IMR-90 (cell line): Measurements from ENCODE around the gene FAM193A. TPM values are rescaled to one million over a fixed set of nuclear protein-coding genes. Genes with fewer than 3 reads are reported as not detected.

Experiments used
- ATAC-seq: fragments of 200-7000 bp; cut with Tn5 transposase; 2 replicates; pipeline ENCODE4 v1.9.1; 2020; ENCODE audit warnings: low read depth, mild to moderate bottlenecking, moderate library complexity
- BruUV-seq: library from RNA; stranded (reverse); fragments of 400-500 nt; replicated peaks from 2 replicates; lab custom pipeline; 2021; lab: Mats Ljungman, UMichigan
- CTCF ChIA-PET: fragments of 300-600 bp; formaldehyde crosslinking; extraction: SDS; loops from one replicate; lab custom pipeline; 2021; ENCODE audit warnings: antibody characterized with exemption; lab: Yijun Ruan, JAX
- POLR2A ChIA-PET: fragments of 300-600 bp; sonication (Branson Sonifier 250); formaldehyde crosslinking; loops from one replicate; lab custom pipeline; 2022; ENCODE audit warnings: antibody characterized with exemption; ENCODE audit not compliant: unreplicated experiment; lab: Charles Lee
- DNase-seq: peaks from one replicate; pipeline ENCODE4 v3.0.0; 2013
- H2AFZ ChIP-seq: replicated peaks from 2 replicates; pipeline ENCODE3; 2013; ENCODE audit warnings: low read length, mild to moderate bottlenecking; ENCODE audit not compliant: poor library complexity
- H2AK5ac ChIP-seq: 2 replicates; pipeline ENCODE4 v1.6.1; 2013; ENCODE audit warnings: low read depth, low read length, inconsistent platforms
- H2AK9ac ChIP-seq: replicated peaks from 2 replicates; pipeline ENCODE3; 2013; ENCODE audit warnings: mild to moderate bottlenecking, low read depth, low read length, moderate library complexity; ENCODE audit not compliant: poor library complexity
- H2BK120ac ChIP-seq: 2 replicates; pipeline ENCODE4 v1.6.1; 2013; ENCODE audit warnings: low read depth, low read length, inconsistent platforms
- H2BK15ac ChIP-seq: 3 replicates; pipeline ENCODE4 v1.6.1; 2013; ENCODE audit warnings: low read depth, low read length, inconsistent platforms
- H2BK20ac ChIP-seq: 2 replicates; pipeline ENCODE4 v1.6.1; 2013; ENCODE audit warnings: low read depth, mild to moderate bottlenecking, inconsistent platforms, low read length, moderate library complexity
- H2BK5ac ChIP-seq: 2 replicates; pipeline ENCODE4 v1.6.1; 2013; ENCODE audit warnings: mild to moderate bottlenecking, low read depth, low read length, inconsistent platforms; ENCODE audit not compliant: poor library complexity, severe bottlenecking
- H3K14ac ChIP-seq: replicated peaks from 2 replicates; pipeline ENCODE4 v1.6.1; 2013; ENCODE audit warnings: low read depth, low read length, inconsistent platforms
- H3K18ac ChIP-seq: 2 replicates; pipeline ENCODE4 v1.6.1; 2013; ENCODE audit warnings: low read depth, low read length, control low read depth
- H3K23ac ChIP-seq: 2 replicates; pipeline ENCODE4 v1.6.1; 2013; ENCODE audit warnings: low read depth, low read length, inconsistent platforms
- H3K27ac ChIP-seq: 2 replicates; pipeline ENCODE4 v1.5.1; 2013; ENCODE audit warnings: mild to moderate bottlenecking, control low read depth, low read length; ENCODE audit not compliant: insufficient read depth
- H3K27me3 ChIP-seq: 2 replicates; pipeline ENCODE4 v1.6.1; 2013; ENCODE audit warnings: low read length; ENCODE audit not compliant: control insufficient read depth, insufficient read depth
- H3K36me3 ChIP-seq: 2 replicates; pipeline ENCODE4 v1.6.1; 2013; ENCODE audit warnings: low read length, mixed read lengths; ENCODE audit not compliant: control insufficient read depth, insufficient read depth
- H3K4ac ChIP-seq: 2 replicates; pipeline ENCODE4 v1.6.1; 2013; ENCODE audit warnings: low read depth, low read length, inconsistent platforms
- H3K4me1 ChIP-seq: 2 replicates; pipeline ENCODE4 v1.6.1; 2013; ENCODE audit warnings: low read length, mixed read lengths; ENCODE audit not compliant: control insufficient read depth, insufficient read depth
- H3K4me2 ChIP-seq: 2 replicates; pipeline ENCODE4 v1.6.1; 2013; ENCODE audit warnings: low read depth, mild to moderate bottlenecking, control low read depth, low read length, moderate library complexity
- H3K4me3 ChIP-seq: 2 replicates; pipeline ENCODE4 v1.5.1; 2013; ENCODE audit warnings: low read depth, mild to moderate bottlenecking, control low read depth, low read length, moderate library complexity; ENCODE audit not compliant: insufficient read depth
- H3K56ac ChIP-seq: 2 replicates; pipeline ENCODE4 v1.6.1; 2013; ENCODE audit warnings: low read length, inconsistent platforms; ENCODE audit not compliant: insufficient read depth; ENCODE audit errors: extremely low read depth
- H3K79me1 ChIP-seq, 2 experiments: 2 replicates each; pipeline ENCODE4 v1.6.1; 2013; ENCODE audit warnings: low read length in 2 of 2, inconsistent platforms in 1 of 2, low read depth in 1 of 2
- H3K9ac ChIP-seq: 2 replicates; pipeline ENCODE4 v1.6.1; 2013; ENCODE audit warnings: low read depth, low read length, control low read depth
- H3K9me1 ChIP-seq: 2 replicates; pipeline ENCODE4 v1.6.1; 2013; ENCODE audit warnings: low read length, inconsistent platforms; ENCODE audit not compliant: insufficient read depth
- H3K9me3 ChIP-seq: 2 replicates; pipeline ENCODE4 v1.6.1; 2013; ENCODE audit warnings: low read length; ENCODE audit not compliant: control insufficient read depth, insufficient read depth
- H4K20me1 ChIP-seq: 2 replicates; pipeline ENCODE4 v1.6.1; 2013; ENCODE audit warnings: low read length, inconsistent platforms; ENCODE audit not compliant: insufficient read depth
- H4K5ac ChIP-seq: 2 replicates; pipeline ENCODE4 v1.6.1; 2013; ENCODE audit warnings: mild to moderate bottlenecking, low read depth, low read length, control low read depth
- H4K8ac ChIP-seq, 2 experiments: 2 replicates each; pipeline ENCODE4 v1.6.1; 2013; ENCODE audit warnings: low read depth in 2 of 2, low read length in 2 of 2, control low read depth in 1 of 2, inconsistent platforms in 1 of 2
- H4K91ac ChIP-seq: 2 replicates; pipeline ENCODE4 v1.6.1; 2013; ENCODE audit warnings: low read depth, low read length, inconsistent platforms; ENCODE audit not compliant: insufficient read depth
- BHLHE40 ChIP-seq: fragments of 150-350 bp; IDR thresholded peaks from 2 replicates; pipeline ENCODE4 v1.6.1; 2016; ENCODE audit warnings: mild to moderate bottlenecking, low read depth, low read length
- CEBPB ChIP-seq: IDR thresholded peaks from 2 replicates; pipeline ENCODE4 v1.6.1; 2012; ENCODE audit warnings: low read depth, low read length, improper control_type of control experiment
- CHD1 ChIP-seq: IDR thresholded peaks from 2 replicates; pipeline ENCODE4 v1.6.1; 2012; ENCODE audit warnings: low read depth, low read length, improper control_type of control experiment
- CTCF ChIP-seq: conservative IDR thresholded peaks from 2 replicates; pipeline ENCODE4 v1.5.1; 2012; ENCODE audit warnings: mild to moderate bottlenecking, low read depth, low read length, improper control_type of control experiment
- ELK1 ChIP-seq: fragments of 150-350 bp; IDR thresholded peaks from 2 replicates; pipeline ENCODE4 v1.6.1; 2016; ENCODE audit warnings: low read depth, mild to moderate bottlenecking, low read length, moderate library complexity, borderline replicate concordance
- FOS ChIP-seq: fragments of 150-350 bp; IDR thresholded peaks from 2 replicates; pipeline ENCODE4 v1.6.1; 2016; ENCODE audit warnings: low read depth, low read length
- MAFK ChIP-seq: IDR thresholded peaks from 2 replicates; pipeline ENCODE4 v1.6.1; 2012; ENCODE audit warnings: low read depth, low read length, improper control_type of control experiment
- MAZ ChIP-seq: IDR thresholded peaks from 2 replicates; pipeline ENCODE4 v1.6.1; 2012; ENCODE audit warnings: low read depth, mild to moderate bottlenecking, low read length, improper control_type of control experiment, moderate library complexity, borderline replicate concordance
- MXI1 ChIP-seq: IDR thresholded peaks from 2 replicates; pipeline ENCODE4 v1.6.1; 2012; ENCODE audit warnings: low read depth, mild to moderate bottlenecking, low read length, moderate library complexity, borderline replicate concordance
- NFE2L2 ChIP-seq: fragments of 150-350 bp; IDR thresholded peaks from 2 replicates; pipeline ENCODE4 v1.6.1; 2016; ENCODE audit warnings: low read depth, mild to moderate bottlenecking, low read length
- POLR2A ChIP-seq: IDR thresholded peaks from 2 replicates; pipeline ENCODE4 v1.6.1; 2012; ENCODE audit warnings: mild to moderate bottlenecking, low read depth, low read length
- RCOR1 ChIP-seq: IDR thresholded peaks from 2 replicates; pipeline ENCODE4 v1.6.1; 2012; ENCODE audit warnings: mild to moderate bottlenecking, low read length, improper control_type of control experiment; ENCODE audit not compliant: insufficient replicate concordance
- RFX5 ChIP-seq: IDR thresholded peaks from 2 replicates; pipeline ENCODE4 v1.8.0; 2012; ENCODE audit warnings: low read depth, mild to moderate bottlenecking, low read length, moderate library complexity
- SMC3 ChIP-seq: fragments of 150-350 bp; IDR thresholded peaks from 2 replicates; pipeline ENCODE4 v1.6.1; 2016; ENCODE audit warnings: low read depth, mild to moderate bottlenecking, antibody characterized with exemption, low read length, moderate library complexity
- USF2 ChIP-seq: fragments of 150-350 bp; IDR thresholded peaks from 2 replicates; pipeline ENCODE4 v1.6.1; 2017; ENCODE audit warnings: mild to moderate bottlenecking, antibody characterized with exemption, low read length, low read depth
- WGBS, 2 experiments: methylation state at CpG; one replicate each; pipeline versions ENCODE4 v1.1.5 to v1.1.7; 2013; ENCODE audit warnings: missing lambda C conversion rate in 2 of 2; ENCODE audit not compliant: insufficient read length in 1 of 2; ENCODE audit errors: extremely low coverage in 2 of 2; 5-methylcytosine and 5-hydroxymethylcytosine counted together
- dilution Hi-C: fragments of 300-500 bp; cut with HindIII; formaldehyde crosslinking; loops from one replicate; pipeline ENCODE4 v1.14.3; 2018; ENCODE audit warnings: low sequenced_read_pairs; ENCODE audit not compliant: unreplicated experiment
- in situ Hi-C: fragments of 300-500 bp; cut with MboI; formaldehyde crosslinking; loops from 3 replicates; pipeline ENCODE4 v1.14.3; 2019; ENCODE audit warnings: low sequenced_read_pairs, inconsistent platforms, mixed read lengths
- intact Hi-C: fragments of 100-400 bp; cut with micrococcal nuclease; formaldehyde crosslinking; loops from 2 replicates; pipeline ENCODE4 v1.10.0; 2022
- polyA plus RNA-seq, 3 experiments: library from polyadenylated mRNA; depleted of rRNA; stranded (reverse); fragments of >200 nt; gene quantifications; 2 replicates each; pipeline ENCODE4 v1.2.3, GENCODE V29; 2012; ENCODE audit warnings: low replicate concordance in 1 of 3
- total RNA-seq: library from RNA; depleted of rRNA; stranded (reverse); fragments of >200 nt; gene quantifications from 2 replicates; pipeline ENCODE4 v1.2.3, GENCODE V29; 2012

The FAM193A gene
- total and polyA plus RNA-seq, 2 of the 4 experiments (the other 2 are of a cell fraction), result 6.8 to 11.0 TPM

- Histone ChIP-seq H4K91ac (no peak overlapping the region), H2BK5ac (no peak overlapping the region), H4K5ac (no peak overlapping the region), H3K79me1 (peaks cover 0 to under 1% of the 10 kb centered on the region in 2 experiments; a peak in 1 of 4 replicates), H2BK20ac (no peak overlapping the region), H3K4ac (no peak overlapping the region), H2AFZ (no peak overlapping the region), H3K9ac (no peak overlapping the region), H3K4me2 (no peak overlapping the region), H3K27me3 (no peaks in the 10 kb centered on the region), H4K8ac (no peak overlapping the region), H3K9me3 (peaks cover 2% of the 10 kb centered on the region; the same call in 1 of the 2 replicates), H2AK5ac (no peak overlapping the region), H4K20me1 (no peaks in the 10 kb centered on the region; the same call in 1 of the 2 replicates), H3K23ac (no peak overlapping the region), H3K36me3 (peaks cover 35% of the 10 kb centered on the region), H3K4me3 (no peak overlapping the region), H3K56ac (no peak overlapping the region), H2AK9ac (no peak overlapping the region), H3K18ac (no peak overlapping the region), H2BK120ac (no peak overlapping the region), H3K9me1 (0 out of 2 replicates have a peak, but pooled peaks cover 5% of the 10 kb centered on the region), H3K27ac (no peak overlapping the region), H2BK15ac (no peak overlapping the region), H3K4me1 (no peaks in the 10 kb centered on the region), H3K14ac (no peak overlapping the region)
- intact Hi-C loops (no loop called here), dilution Hi-C loops (no loop called here), in situ Hi-C loops (no loop called here)
- ChIA-PET POLR2A (no interaction called here), CTCF (no interaction called here)
- ATAC-seq, result no peak; the same call in 1 of the 2 replicates
- DNase-seq, result no peak
- no TSS peak for BruUV-seq
- WGBS, 2 experiments, result no CpG with 5 or more reads among the region's 2 CpGs
- no peak for TF ChIP-seq RCOR1
- TF ChIP-seq CEBPB, result no peak
- no peak for TF ChIP-seq CTCF
- TF ChIP-seq USF2, result no peak
- TF ChIP-seq SMC3, result no peak
- TF ChIP-seq ELK1, result no peak
- TF ChIP-seq MXI1, result no peak
- TF ChIP-seq RFX5, result no peak
- TF ChIP-seq NFE2L2, result no peak
- TF ChIP-seq MAZ, result no peak
- no peak for TF ChIP-seq FOS
- no peak for TF ChIP-seq CHD1
- no peak for TF ChIP-seq BHLHE40
- TF ChIP-seq MAFK, result no peak
- TF ChIP-seq POLR2A, result no peak
These were observed 197.6 kb downstream of the FAM193A start for GRCh38 chr4:2733844-2734574.
